AG10803 (cell line): ENCODE measurements around the gene DDX51.

ENCODE experiments used
- DNase-seq: peaks from one replicate; pipeline ENCODE4 v3.0.0; 2010; ENCODE audit warnings: low read depth
- H3K4me3 ChIP-seq: 2 replicates; pipeline ENCODE4 v1.5.1; 2011; ENCODE audit warnings: mild to moderate bottlenecking, low read length, control low read depth
- CTCF ChIP-seq: conservative IDR thresholded peaks from 2 replicates; pipeline ENCODE4 v1.5.1; 2011; ENCODE audit warnings: mild to moderate bottlenecking, low read length, control low read depth, inconsistent platforms

Gene DDX51

GRCh38 chr12:132182206-132182710, 38.1 kb upstream of the DDX51 start:
- no peak overlapping the region for H3K4me3 ChIP-seq
- DNase-seq, result no peak
- TF ChIP-seq CTCF, result no peak

- no peak for DNase-seq
- no peak overlapping the region for H3K4me3 ChIP-seq
- TF ChIP-seq CTCF, result no peak
Observed at GRCh38 chr12:132181570-132182200, 37.6 kb upstream of the DDX51 start.

DNA sequence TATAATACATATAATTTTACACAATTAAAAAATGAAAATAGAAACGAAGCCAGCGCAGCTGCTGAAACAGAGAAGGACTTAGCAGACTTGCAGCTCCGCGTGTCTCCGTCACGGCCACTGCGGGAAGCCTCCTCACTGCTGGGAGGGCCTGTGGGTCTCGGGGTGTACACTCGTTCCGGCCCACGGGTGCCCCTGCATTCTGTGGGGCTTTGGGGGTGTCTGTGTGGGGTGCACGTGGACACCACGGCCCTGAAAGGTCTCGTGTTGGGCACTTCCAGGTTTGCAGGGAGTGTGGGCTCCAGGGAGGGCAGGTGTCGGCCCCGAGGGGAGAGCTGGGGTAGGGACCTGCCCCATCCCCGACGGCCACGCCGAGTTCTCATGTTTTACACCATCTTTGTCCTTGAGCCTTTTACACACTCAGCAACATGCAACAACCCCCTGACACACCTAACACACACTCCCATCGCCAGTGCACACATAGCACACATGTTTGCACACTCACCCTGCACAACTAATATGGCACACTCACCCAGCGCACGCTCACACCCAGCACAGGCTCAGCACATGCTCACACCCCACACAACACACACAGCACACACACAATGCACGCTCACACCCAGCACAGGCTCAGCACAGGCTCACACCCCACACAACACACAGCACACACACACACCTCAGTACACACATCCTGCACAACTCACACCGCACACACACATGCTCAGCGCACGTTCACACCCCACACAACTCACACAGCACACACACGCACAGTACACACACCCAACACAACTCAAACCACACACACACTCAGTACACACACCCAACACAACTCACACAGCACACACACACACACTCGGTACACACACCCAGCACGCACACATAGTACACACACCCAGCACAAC, 36.8 kb upstream of the DDX51 start:
- DNase-seq, result no peak
- TF ChIP-seq CTCF, result no peak
- H3K4me3 ChIP-seq, result no peak overlapping the region

- DNase-seq, result no peak
- H3K4me3 ChIP-seq, result no peak overlapping the region
Observed at GRCh38 chr12:132179431-132180362, 35.6 kb upstream of the DDX51 start.

DNA sequence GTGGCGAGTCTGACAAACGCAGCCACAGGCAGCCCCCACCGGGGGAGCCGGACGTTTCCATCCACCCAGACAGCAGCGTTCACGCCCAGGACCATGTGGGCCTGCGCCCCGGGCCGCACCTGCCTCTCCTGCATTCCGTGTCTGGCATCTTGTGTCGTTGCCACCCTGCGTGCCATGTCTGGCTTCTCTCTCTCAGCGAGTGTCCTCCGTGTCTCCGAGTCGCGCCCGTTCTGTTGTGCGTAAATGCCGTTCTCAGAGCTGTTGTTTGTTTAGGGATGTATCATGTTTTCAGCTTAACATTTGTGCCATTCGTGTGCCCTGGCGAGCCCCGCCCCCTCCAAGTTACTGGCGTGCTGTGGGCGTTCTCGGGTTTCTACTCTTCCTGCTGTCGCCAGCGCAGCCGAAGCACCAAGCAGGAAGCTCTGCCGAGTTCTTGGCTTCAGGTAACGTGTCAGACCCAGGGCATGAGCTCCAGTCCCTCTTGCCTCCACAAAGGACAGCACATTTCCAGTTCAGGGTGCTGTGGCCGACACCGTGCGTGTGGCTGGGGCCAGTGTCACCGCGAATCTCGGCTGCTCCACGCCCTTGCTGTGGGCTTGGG, 34.8 kb upstream of the DDX51 start:
- DNase-seq, result no peak
- no peak overlapping the region for H3K4me3 ChIP-seq
- TF ChIP-seq CTCF, result no peak

More at GRCh38 chr12:132179431-132180362, 35.6 kb upstream of the DDX51 start:
- TF ChIP-seq CTCF, result no peak

DNA sequence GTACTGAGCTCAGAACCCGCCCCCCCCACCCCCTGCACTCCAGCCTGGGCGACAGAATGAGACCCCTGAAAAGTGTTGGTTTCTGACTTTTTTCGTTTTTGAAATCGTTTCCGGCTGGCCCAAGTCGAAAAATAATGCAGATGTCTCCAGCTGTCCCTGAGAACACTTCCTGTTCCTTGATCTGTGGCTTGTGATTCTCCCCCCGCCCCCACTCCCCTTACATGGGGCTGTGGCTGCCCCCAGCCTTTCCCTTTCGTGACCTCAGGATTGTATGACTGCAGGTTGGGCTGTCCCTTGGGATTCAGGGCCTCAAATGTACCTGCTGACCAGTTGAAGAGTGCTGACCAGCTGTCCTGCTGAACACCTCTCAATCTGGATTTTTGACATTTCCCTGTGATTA, 34.2 kb upstream of the DDX51 start:
- H3K4me3 ChIP-seq, result no peak overlapping the region
- TF ChIP-seq CTCF, result no peak

More for the DNA sequence above, 34.2 kb upstream of the DDX51 start:
- DNase-seq, result no peak
